ENCODE results near the gene REEP2. TPM values are rescaled to one million over a fixed set of nuclear protein-coding genes. Genes with fewer than 3 reads are reported as not detected.
A peak's percentile ranks its signal among the peaks of the same experiment; 100 is the strongest.
"Not testable (repeated sequence)": the region's sequence is repeated elsewhere in the genome, so short reads cannot be mapped to it uniquely, and the experiment has no call there.

REEP2 gene, protein sequence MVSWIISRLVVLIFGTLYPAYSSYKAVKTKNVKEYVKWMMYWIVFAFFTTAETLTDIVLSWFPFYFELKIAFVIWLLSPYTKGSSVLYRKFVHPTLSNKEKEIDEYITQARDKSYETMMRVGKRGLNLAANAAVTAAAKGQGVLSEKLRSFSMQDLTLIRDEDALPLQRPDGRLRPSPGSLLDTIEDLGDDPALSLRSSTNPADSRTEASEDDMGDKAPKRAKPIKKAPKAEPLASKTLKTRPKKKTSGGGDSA
- 0.51 and 0.57 TPM in 2 replicates for polyA plus RNA-seq (2013)

DNA sequence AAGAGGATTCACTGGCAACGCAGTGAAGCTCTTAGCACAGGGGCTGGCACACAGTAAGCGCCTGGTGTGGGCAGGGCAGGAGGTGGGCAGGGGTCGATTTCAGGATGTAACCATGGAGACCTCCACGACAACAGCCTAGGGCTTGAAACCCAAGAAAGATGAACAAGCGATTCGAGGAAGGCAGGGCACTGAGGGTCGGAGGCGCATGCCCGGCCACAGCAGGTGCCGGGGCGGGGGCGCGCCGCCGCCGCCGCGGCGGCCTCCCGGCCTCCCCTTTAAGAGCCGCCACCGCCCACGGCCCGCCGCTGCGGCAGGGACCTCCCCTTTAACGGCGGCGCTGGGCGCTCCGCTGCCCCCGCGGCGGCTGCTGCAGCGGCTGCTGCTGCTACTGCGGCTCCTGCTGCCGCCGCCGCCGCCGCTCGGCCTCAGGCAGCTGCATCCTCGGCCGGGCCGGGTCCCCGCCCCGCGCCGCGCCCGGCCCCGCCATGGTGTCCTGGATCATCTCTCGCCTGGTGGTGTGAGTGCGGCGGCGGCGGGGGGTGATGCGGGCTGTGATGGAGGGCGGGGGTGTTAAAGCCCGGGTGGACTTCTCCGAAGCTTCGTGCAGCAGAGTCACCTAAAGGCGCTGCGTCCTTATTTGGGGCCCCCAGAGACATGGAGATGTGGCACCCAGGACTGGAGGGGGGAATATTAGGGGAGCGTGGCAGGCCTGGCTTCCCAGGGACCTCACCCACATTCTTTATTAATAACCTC is at the start of gene REEP2:
TSS of gene REEP2 (plus strand) at position 334 of the 753 bp plus-strand sequence. CDS start at position 486, 152 bp downstream.
- Histone ChIP-seq H4K12ac (ENCODE audit: low read depth, low read length) (no peak within 1 kb of the TSS), H3K14ac (ENCODE audit: low read length) (no peak within 1 kb of the TSS), H3K36me3 (ENCODE audit: control insufficient read depth in 1 of 2, insufficient read depth in 2 of 2, low read length in 2 of 2) (peaks cover 9 to 16% of the 10 kb centered on the region in 2 experiments), H3K4me1 (ENCODE audit: control insufficient read depth in 1 of 2, insufficient read depth in 2 of 2, low read length in 2 of 2) (peaks cover 2 to 5% of the 10 kb centered on the region in 2 experiments), H3K79me2 (ENCODE audit: control insufficient read depth, insufficient read depth, low read length, poor library complexity) (no peaks in the 10 kb centered on the region), H4K8ac (ENCODE audit: low read depth, low read length) (no peak within 1 kb of the TSS), H3K4ac (ENCODE audit: low read depth, low read length) (no peak within 1 kb of the TSS), H3K9ac (ENCODE audit: low read length) (no peak within 1 kb of the TSS), H3K4me2 (ENCODE audit: low read length) (peak within 1 kb of the TSS; percentile 42), H2AFZ (ENCODE audit: insufficient read depth, low read length, poor library complexity) (no peak within 1 kb of the TSS), H2BK12ac (ENCODE audit: low read length) (no peak within 1 kb of the TSS), H2BK120ac (ENCODE audit: insufficient read depth, low read length, poor library complexity) (no peak within 1 kb of the TSS), H3K23ac (ENCODE audit: low read length) (no peak within 1 kb of the TSS), H3K9me3 (ENCODE audit: insufficient read depth, low read depth, low read length) (peaks cover 1% of the 10 kb centered on the region), H3K27me3 (ENCODE audit: insufficient read depth, low read length) (peaks cover 4% of the 10 kb centered on the region), H2BK5ac (ENCODE audit: low read depth, low read length, poor library complexity) (no peak within 1 kb of the TSS), H2AK5ac (ENCODE audit: low read length) (no peak within 1 kb of the TSS), H3K27ac (ENCODE audit: low read depth, low read length) (no peak within 1 kb of the TSS), H3K79me1 (ENCODE audit: low read length) (no peaks in the 10 kb centered on the region), H3K4me3 (ENCODE audit: low read depth, low read length) (peak within 1 kb of the TSS; percentile 25), H3K18ac (ENCODE audit: low read length) (no peak within 1 kb of the TSS), H4K91ac (ENCODE audit: low read depth, low read length) (no peak within 1 kb of the TSS)
- DNase-seq: peak; percentile 25 to 47
- no CpG with 5 or more reads among the region's 65 CpGs for WGBS (ENCODE audit: extremely low coverage, insufficient coverage, insufficient read length)

DNA sequence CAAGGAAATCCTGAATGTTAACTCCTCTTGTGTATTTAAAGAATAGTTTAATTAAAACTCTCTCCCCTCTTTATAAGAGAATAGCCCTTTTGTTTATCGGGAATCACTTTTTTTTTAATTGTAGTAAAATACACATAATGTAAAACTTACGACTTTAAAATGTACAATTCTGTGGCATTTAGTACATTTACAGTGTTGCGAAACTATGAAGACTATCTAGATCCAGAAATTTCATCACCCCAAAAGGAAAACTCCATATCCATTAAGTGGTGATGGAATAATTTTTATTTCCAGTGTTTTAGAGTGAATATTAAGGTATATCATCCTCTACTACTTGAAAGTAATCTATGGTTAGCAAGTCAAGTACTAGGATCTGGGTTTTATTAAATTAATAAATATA is 49.5 kb upstream of the REEP2 start:
- WGBS (ENCODE audit: extremely low coverage, insufficient coverage, insufficient read length): no CpG with 5 or more reads among the region's 3 CpGs
- Histone ChIP-seq H3K27me3 (ENCODE audit: insufficient read depth, low read length) (no peaks in the 10 kb centered on the region), H2AFZ (ENCODE audit: insufficient read depth, low read length, poor library complexity) (no peak overlapping the region), H3K14ac (ENCODE audit: low read length) (no peak overlapping the region), H3K23ac (ENCODE audit: low read length) (no peak overlapping the region), H2BK120ac (ENCODE audit: insufficient read depth, low read length, poor library complexity) (no peak overlapping the region), H2BK5ac (ENCODE audit: low read depth, low read length, poor library complexity) (no peak overlapping the region), H2AK5ac (ENCODE audit: low read length) (no peak overlapping the region), H3K4ac (ENCODE audit: low read depth, low read length) (no peak overlapping the region), H3K36me3 (ENCODE audit: control insufficient read depth in 1 of 2, insufficient read depth in 2 of 2, low read length in 2 of 2) (peaks cover 25 to 43% of the 10 kb centered on the region in 2 experiments), H4K12ac (ENCODE audit: low read depth, low read length) (no peak overlapping the region), H3K79me1 (ENCODE audit: low read length) (no peaks in the 10 kb centered on the region), H4K91ac (ENCODE audit: low read depth, low read length) (no peak overlapping the region), H3K4me3 (ENCODE audit: low read depth, low read length) (no peak overlapping the region), H3K4me1 (ENCODE audit: control insufficient read depth in 1 of 2, insufficient read depth in 2 of 2, low read length in 2 of 2) (no peaks in the 10 kb centered on the region), H3K18ac (ENCODE audit: low read length) (no peak overlapping the region), H3K79me2 (ENCODE audit: control insufficient read depth, insufficient read depth, low read length, poor library complexity) (no peaks in the 10 kb centered on the region), H4K8ac (ENCODE audit: low read depth, low read length) (no peak overlapping the region), H3K4me2 (ENCODE audit: low read length) (no peak overlapping the region), H3K9me3 (ENCODE audit: insufficient read depth, low read depth, low read length) (no peaks in the 10 kb centered on the region), H2BK12ac (ENCODE audit: low read length) (no peak overlapping the region), H3K27ac (ENCODE audit: low read depth, low read length) (no peak overlapping the region), H3K9ac (ENCODE audit: low read length) (no peak overlapping the region)
- no peak for DNase-seq

DNA sequence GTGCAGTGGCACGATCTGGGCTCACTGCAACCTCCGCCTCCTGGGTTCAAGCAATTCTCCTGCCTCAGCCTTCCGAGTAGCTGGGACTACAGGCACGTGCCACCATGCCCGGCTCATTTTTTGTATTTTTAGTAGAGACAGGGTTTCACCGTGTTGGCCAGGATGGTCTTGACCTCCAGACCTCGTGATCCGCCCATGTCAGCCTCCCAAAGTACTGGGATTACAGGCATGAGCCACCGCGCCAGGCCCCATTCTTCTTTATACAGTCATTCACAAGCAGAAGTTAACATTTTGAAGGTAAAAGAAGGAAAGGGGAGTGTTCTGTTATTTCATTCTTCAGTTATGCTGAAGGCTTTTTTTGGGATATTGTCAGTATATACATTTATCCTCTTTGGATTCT is 48.9 kb upstream of the REEP2 start:
- not testable (repeated sequence) for H3K9ac ChIP-seq (ENCODE audit: low read length); H4K91ac ChIP-seq (ENCODE audit: low read depth, low read length); H3K4me2 ChIP-seq (ENCODE audit: low read length); H3K79me2 ChIP-seq (ENCODE audit: control insufficient read depth, insufficient read depth, low read length, poor library complexity); H3K79me1 ChIP-seq (ENCODE audit: low read length); H3K4me3 ChIP-seq (ENCODE audit: low read depth, low read length); H4K12ac ChIP-seq (ENCODE audit: low read depth, low read length); H4K8ac ChIP-seq (ENCODE audit: low read depth, low read length); H3K23ac ChIP-seq (ENCODE audit: low read length); H2AFZ ChIP-seq (ENCODE audit: insufficient read depth, low read length, poor library complexity); H2AK5ac ChIP-seq (ENCODE audit: low read length); H3K27ac ChIP-seq (ENCODE audit: low read depth, low read length); H3K4ac ChIP-seq (ENCODE audit: low read depth, low read length); H2BK12ac ChIP-seq (ENCODE audit: low read length); DNase-seq; H3K18ac ChIP-seq (ENCODE audit: low read length); H3K27me3 ChIP-seq (ENCODE audit: insufficient read depth, low read length); H2BK5ac ChIP-seq (ENCODE audit: low read depth, low read length, poor library complexity); H3K4me1 ChIP-seq (ENCODE audit: control insufficient read depth in 1 of 2, insufficient read depth in 2 of 2, low read length in 2 of 2); H3K9me3 ChIP-seq (ENCODE audit: insufficient read depth, low read depth, low read length); H2BK120ac ChIP-seq (ENCODE audit: insufficient read depth, low read length, poor library complexity); H3K14ac ChIP-seq (ENCODE audit: low read length)
- WGBS (ENCODE audit: extremely low coverage, insufficient coverage, insufficient read length): no CpG with 5 or more reads among the region's 10 CpGs
- H3K36me3 ChIP-seq (ENCODE audit: control insufficient read depth in 1 of 2, insufficient read depth in 2 of 2, low read length in 2 of 2): peaks cover 24 to 43% of the 10 kb centered on the region in 2 experiments

DNA sequence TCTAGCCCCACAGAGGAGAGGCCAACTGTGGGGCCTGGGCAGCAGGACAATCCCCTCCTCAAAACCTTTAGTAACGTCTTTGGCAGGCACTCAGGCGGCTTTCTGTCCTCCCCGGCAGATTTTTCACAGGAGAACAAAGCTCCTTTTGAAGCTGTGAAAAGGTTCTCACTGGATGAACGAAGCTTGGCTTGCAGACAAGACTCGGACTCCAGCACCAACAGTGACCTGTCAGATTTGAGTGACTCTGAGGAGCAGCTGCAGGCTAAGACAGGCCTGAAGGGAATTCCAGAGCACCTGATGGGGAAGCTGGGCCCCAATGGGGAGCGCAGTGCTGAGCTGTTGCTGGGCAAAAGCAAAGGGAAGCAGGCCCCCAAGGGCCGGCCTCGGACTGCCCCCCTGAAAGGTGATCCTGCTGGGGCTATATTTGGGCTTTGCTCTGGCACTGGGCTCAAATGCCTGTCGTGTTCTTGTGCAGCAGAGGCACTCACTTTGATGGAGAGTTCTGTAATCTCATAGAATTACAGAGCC is 46.9 kb upstream of the REEP2 start:
- Histone ChIP-seq H2AK5ac (ENCODE audit: low read length) (no peak overlapping the region), H3K14ac (ENCODE audit: low read length) (no peak overlapping the region), H2BK12ac (ENCODE audit: low read length) (no peak overlapping the region), H2BK5ac (ENCODE audit: low read depth, low read length, poor library complexity) (no peak overlapping the region), H3K4me2 (ENCODE audit: low read length) (no peak overlapping the region), H3K9ac (ENCODE audit: low read length) (no peak overlapping the region), H4K91ac (ENCODE audit: low read depth, low read length) (no peak overlapping the region), H2AFZ (ENCODE audit: insufficient read depth, low read length, poor library complexity) (no peak overlapping the region), H3K27me3 (ENCODE audit: insufficient read depth, low read length) (no peaks in the 10 kb centered on the region), H3K23ac (ENCODE audit: low read length) (no peak overlapping the region), H3K4ac (ENCODE audit: low read depth, low read length) (no peak overlapping the region), H4K8ac (ENCODE audit: low read depth, low read length) (no peak overlapping the region), H3K36me3 (ENCODE audit: control insufficient read depth in 1 of 2, insufficient read depth in 2 of 2, low read length in 2 of 2) (peaks cover 19 to 36% of the 10 kb centered on the region in 2 experiments), H2BK120ac (ENCODE audit: insufficient read depth, low read length, poor library complexity) (no peak overlapping the region), H3K79me1 (ENCODE audit: low read length) (no peaks in the 10 kb centered on the region), H3K27ac (ENCODE audit: low read depth, low read length) (no peak overlapping the region), H3K9me3 (ENCODE audit: insufficient read depth, low read depth, low read length) (no peaks in the 10 kb centered on the region), H4K12ac (ENCODE audit: low read depth, low read length) (no peak overlapping the region), H3K4me3 (ENCODE audit: low read depth, low read length) (no peak overlapping the region), H3K18ac (ENCODE audit: low read length) (no peak overlapping the region), H3K4me1 (ENCODE audit: control insufficient read depth in 1 of 2, insufficient read depth in 2 of 2, low read length in 2 of 2) (no peaks in the 10 kb centered on the region), H3K79me2 (ENCODE audit: control insufficient read depth, insufficient read depth, low read length, poor library complexity) (no peaks in the 10 kb centered on the region)
- no peak for DNase-seq
- WGBS (ENCODE audit: extremely low coverage, insufficient coverage, insufficient read length): no CpG with 5 or more reads among the region's 9 CpGs
